A549 (cell line): ENCODE results near the gene DNM3. TPM values are rescaled to one million over a fixed set of nuclear protein-coding genes. Genes with fewer than 3 reads are reported as not detected.

Source experiments
- ATAC-seq, 2 experiments: fragments of 200-7000 bp in 1 of 2; fragments of >200 bp in 1 of 2; cut with Nextera tagmentation in 1 of 2; cut with Tn5 transposase in 1 of 2; 3 replicates each; pipeline versions ENCODE4 v1.8.0 to v1.9.1; 2018 to 2020; ENCODE audit warnings: mild to moderate bottlenecking in 1 of 2, moderate library complexity in 1 of 2
- CTCF ChIA-PET: fragments of 300-600 bp; sonication (Branson Sonifier 250); formaldehyde crosslinking; extraction: SDS; loops from one replicate; lab custom pipeline; 2021; ENCODE audit warnings: antibody characterized with exemption, inconsistent platforms; lab: Yijun Ruan, JAX
- POLR2A ChIA-PET: fragments of 350-600 bp; formaldehyde crosslinking; extraction: SDS; loops from one replicate; lab custom pipeline; 2021; ENCODE audit warnings: antibody characterized with exemption, inconsistent platforms; lab: Yijun Ruan, JAX
- DNase-seq, 2 experiments: peaks; one replicate each; pipeline versions ENCODE4 v3.0.0 to v3.0.0-alpha.2; 2011 to 2016; ENCODE audit warnings: low read depth in 1 of 2, low spot score in 1 of 2
- FAIRE-seq: peaks from 2 replicates; lab custom pipeline; 2011; peaks lifted over from hg19 to GRCh38; lab: Jason Lieb, UNC
- H3K27ac ChIP-seq, 2 experiments: fragments of >200 bp; sonication (Bioruptor Twin); formaldehyde crosslinking; 3 replicates each; pipeline ENCODE4 v1.5.1; 2016 to 2017
- H3K4me1 ChIP-seq: fragments of >200 bp; sonication (Bioruptor Twin); formaldehyde crosslinking; 3 replicates; pipeline ENCODE4 v1.6.1; 2016
- H3K4me2 ChIP-seq: fragments of >200 bp; sonication (Bioruptor Twin); formaldehyde crosslinking; 3 replicates; pipeline ENCODE4 v1.6.1; 2016
- H3K4me3 ChIP-seq: fragments of >200 bp; sonication (Bioruptor Twin); formaldehyde crosslinking; 3 replicates; pipeline ENCODE4 v1.5.1; 2016
- H3K9me3 ChIP-seq: fragments of >200 bp; sonication (Bioruptor Twin); formaldehyde crosslinking; 3 replicates; pipeline ENCODE4 v1.6.1; 2016
- BCL3 ChIP-seq: fragments of >200 bp; sonication (Bioruptor Twin); formaldehyde crosslinking; IDR thresholded peaks from 3 replicates; pipeline ENCODE4 v1.6.1; 2016
- CBX2 ChIP-seq: fragments of 200-600 bp; sonication (generic); IDR thresholded peaks from 2 replicates; pipeline ENCODE4 v1.6.1; 2016; ENCODE audit warnings: low read depth, mild to moderate bottlenecking, borderline replicate concordance
- CBX8 ChIP-seq: fragments of 200-600 bp; sonication (generic); IDR thresholded peaks from 2 replicates; pipeline ENCODE4 v1.6.1; 2016
- CHD2 ChIP-seq: fragments of 150-350 bp; IDR thresholded peaks from 2 replicates; pipeline ENCODE4 v1.6.1; 2014; ENCODE audit warnings: low read length; ENCODE audit not compliant: partially characterized antibody
- CTCF ChIP-seq: fragments of >200 bp; sonication (Bioruptor Twin); formaldehyde crosslinking; IDR thresholded peaks from 3 replicates; pipeline ENCODE4 v1.5.1; 2016
- EHMT2 ChIP-seq: fragments of 200-600 bp; sonication (generic); IDR thresholded peaks from 2 replicates; pipeline ENCODE4 v1.6.1; 2016; ENCODE audit warnings: antibody characterized with exemption, low read depth, mild to moderate bottlenecking, moderate library complexity
- ESRRA ChIP-seq: fragments of 150-350 bp; IDR thresholded peaks from 2 replicates; pipeline ENCODE4 v1.6.1; 2014; ENCODE audit warnings: mild to moderate bottlenecking, low read length, borderline replicate concordance
- FOSL2 ChIP-seq, 2 experiments: fragments of 450-650 bp in 1 of 2; fragments of >200 bp in 1 of 2; sonication (Bioruptor Twin) in 1 of 2; formaldehyde crosslinking; IDR thresholded peaks; 2 replicates each; pipeline versions ENCODE4 v1.5.0 to v1.6.1; 2016 to 2020; ENCODE audit warnings: mild to moderate bottlenecking in 1 of 2, moderate library complexity in 1 of 2
- HES2 ChIP-seq: fragments of >200 bp; sonication (Bioruptor Twin); formaldehyde crosslinking; IDR thresholded peaks from 2 replicates; pipeline ENCODE4 v1.6.1; 2016
- HMGXB4 ChIP-seq: fragments of 250-450 bp; sonication (Bioruptor Pico); IDR thresholded peaks from 2 replicates; pipeline ENCODE4 v1.5.0; 2021; ENCODE audit warnings: mild to moderate bottlenecking, moderate library complexity, borderline replicate concordance
- HOXA7 ChIP-seq: fragments of 250-450 bp; sonication (Bioruptor Pico); IDR thresholded peaks from 2 replicates; pipeline ENCODE4 v1.5.0; 2020; ENCODE audit warnings: mild to moderate bottlenecking, moderate library complexity
- HOXB13 ChIP-seq: fragments of 250-450 bp; sonication (Bioruptor Pico); IDR thresholded peaks from 2 replicates; pipeline ENCODE4 v1.5.0; 2020; ENCODE audit warnings: low read depth, mild to moderate bottlenecking, moderate library complexity
- HOXB5 ChIP-seq: fragments of 250-450 bp; sonication (Bioruptor Pico); IDR thresholded peaks from 2 replicates; pipeline ENCODE4 v1.5.0; 2020; ENCODE audit warnings: mild to moderate bottlenecking, moderate library complexity
- JUN ChIP-seq, 2 experiments: fragments of >200 bp; sonication (Bioruptor Twin); formaldehyde crosslinking; IDR thresholded peaks; 2 replicates in 1 of 2; 3 replicates in 1 of 2; pipeline ENCODE4 v1.6.1; 2016 to 2017
- MAX ChIP-seq: IDR thresholded peaks from 2 replicates; pipeline ENCODE4 v1.6.1; 2012
- MAZ ChIP-seq: fragments of 150-350 bp; IDR thresholded peaks from 2 replicates; pipeline ENCODE4 v1.6.1; 2014; ENCODE audit warnings: antibody characterized with exemption, low read depth, low read length, borderline replicate concordance
- NR3C1 ChIP-seq: fragments of >200 bp; sonication (Bioruptor Twin); formaldehyde crosslinking; IDR thresholded peaks from 3 replicates; pipeline ENCODE4 v1.6.1; 2017
- PHF8 ChIP-seq: fragments of 200-600 bp; sonication (generic); IDR thresholded peaks from 2 replicates; pipeline ENCODE4 v1.6.1; 2016; ENCODE audit warnings: low read depth, mild to moderate bottlenecking, antibody characterized with exemption, moderate library complexity, borderline replicate concordance
- RAD21 ChIP-seq, 2 experiments: fragments of >200 bp in 1 of 2; sonication (Bioruptor Twin) in 1 of 2; formaldehyde crosslinking in 1 of 2; IDR thresholded peaks in 1 of 2; conservative IDR thresholded peaks in 1 of 2; 2 replicates in 1 of 2; 3 replicates in 1 of 2; pipeline ENCODE4 v1.6.1; 2012 to 2018; ENCODE audit warnings: inconsistent platforms in 1 of 2
- RARB ChIP-seq: fragments of 250-450 bp; sonication (Bioruptor Pico); IDR thresholded peaks from 2 replicates; pipeline ENCODE4 v1.8.0; 2021; ENCODE audit warnings: mild to moderate bottlenecking, moderate library complexity
- TP53 ChIP-seq: fragments of 250-450 bp; sonication (Bioruptor Pico); IDR thresholded peaks from 2 replicates; pipeline ENCODE4 v1.5.0; 2021; ENCODE audit warnings: mild to moderate bottlenecking, moderate library complexity
- USF2 ChIP-seq: fragments of 450-650 bp; IDR thresholded peaks from 2 replicates; pipeline ENCODE4 v1.6.1; 2014; ENCODE audit warnings: antibody characterized with exemption
- ZNF302 ChIP-seq: fragments of 250-450 bp; sonication (Bioruptor Pico); IDR thresholded peaks from 2 replicates; pipeline ENCODE4 v1.9.0; 2021; ENCODE audit warnings: inconsistent platforms, mild to moderate bottlenecking, moderate library complexity
- WGBS: methylation state at CpG from one replicate; pipeline ENCODE4 v1.1.6; 2017; ENCODE audit errors: missing lambda C conversion rate; 5-methylcytosine and 5-hydroxymethylcytosine counted together
- polyA plus RNA-seq, 4 experiments: library from polyadenylated mRNA; depleted of rRNA in 3 of 4; stranded (reverse); fragments of >200 nt; fragmentation: RNase III in 1 of 4; extraction: RNeasy Plus Mini Kit Qiagen cat#74134 plus additional on column Dnase treatment in 1 of 4; gene quantifications; 2 replicates in 3 of 4; 3 replicates in 1 of 4; pipeline ENCODE4 v1.2.3, GENCODE V29; 2011 to 2017

Gene DNM3
- polyA plus RNA-seq, 2 of the 4 experiments (the other 2 are of a cell fraction), result 0.57 to 1.5 TPM

GRCh38 chr1:172121081-172121717 is 279.9 kb downstream of the DNM3 start:
- ATAC-seq (no peak), FAIRE-seq (no peak), DNase-seq (no peak)
- 92% methylated on average over 4 of the region's 4 CpGs for WGBS
- no peak for TF ChIP-seq MAX
- TF ChIP-seq PHF8, result no peak
- TF ChIP-seq EHMT2, result no peak
- no peak for TF ChIP-seq CBX8
- no peak for TF ChIP-seq CBX2
- TF ChIP-seq ESRRA, result no peak
- no peak for TF ChIP-seq ZNF302
- no peak for TF ChIP-seq HOXB5 (CRISPR knock-in tag)
- no peak for TF ChIP-seq USF2
- no peak for TF ChIP-seq FOSL2 (IDR thresholded peaks at IDR 0.05)
- no peak for TF ChIP-seq FOSL2 (CRISPR knock-in tag; IDR thresholded peaks at IDR 0.05)
- TF ChIP-seq HOXB13, result no peak
- no peak for TF ChIP-seq RARB (CRISPR knock-in tag)
- TF ChIP-seq JUN (IDR thresholded peaks at IDR 0.05), result no peak
- TF ChIP-seq RAD21 (conservative IDR thresholded peaks at IDR 0.05 in 1 of 2, IDR thresholded peaks at IDR 0.05 in 1 of 2), result no peak
- no peaks in the 10 kb centered on the region for H3K9me3 ChIP-seq
- no peak overlapping the region for H3K4me3 ChIP-seq
- no peaks in the 10 kb centered on the region for H3K4me1 ChIP-seq
- CTCF ChIA-PET, result interaction anchor here (1.0 to 1.2 kb wide), 3 partner anchors 11 to 278 kb away, joined by 3 to 4 read pairs (median 3); no protein-coding TSS in a partner anchor
- no peak overlapping the region for H3K27ac ChIP-seq
- no peak overlapping the region for H3K4me2 ChIP-seq
- POLR2A ChIA-PET, result no interaction called here

GRCh38 chr1:172122381-172122780 is 281.1 kb downstream of the DNM3 start:
- no peak for TF ChIP-seq HOXB13
- no peak for TF ChIP-seq CHD2
- no peak for TF ChIP-seq PHF8
- TF ChIP-seq BCL3, result no peak
- TF ChIP-seq FOSL2 (IDR thresholded peaks at IDR 0.05), result no peak
- TF ChIP-seq FOSL2 (CRISPR knock-in tag; IDR thresholded peaks at IDR 0.05), result no peak
- no peak for TF ChIP-seq MAZ
- TF ChIP-seq TP53 (CRISPR knock-in tag), result no peak
- TF ChIP-seq CBX8, result no peak
- no peak for TF ChIP-seq HOXA7 (CRISPR knock-in tag)
- no peak for TF ChIP-seq CTCF
- no peak for TF ChIP-seq NR3C1
- TF ChIP-seq HES2, result no peak
- TF ChIP-seq HMGXB4, result no peak
- H3K9me3 ChIP-seq, result no peaks in the 10 kb centered on the region
- FAIRE-seq, result no peak
- H3K4me1 ChIP-seq, result no peaks in the 10 kb centered on the region
- 92% methylated on average over 3 of the region's 3 CpGs for WGBS
- no peak overlapping the region for H3K4me3 ChIP-seq
- no peak for ATAC-seq
- ChIA-PET POLR2A (no interaction called here), CTCF (no interaction called here)
- H3K27ac ChIP-seq, result no peak overlapping the region
- no peak overlapping the region for H3K4me2 ChIP-seq
- no peak for DNase-seq
